DOHH2 (cell line): ENCODE results near the gene SCAPER.
"Not testable (repeated sequence)": the region's sequence is repeated elsewhere in the genome, so short reads cannot be mapped to it uniquely, and the experiment has no call there.

Experiments
- H3F3A ChIP-seq: fragments of 200-600 bp; sonication (generic), shearing (Covaris generic); 2 replicates; pipeline ENCODE4 v1.6.0; 2016; ENCODE audit warnings: antibody characterized with exemption, mild to moderate bottlenecking; ENCODE audit not compliant: control insufficient read depth, insufficient read depth
- H3K27ac ChIP-seq: fragments of 200-600 bp; sonication (generic); 2 replicates; pipeline ENCODE4 v1.5.1; 2014; ENCODE audit warnings: low read depth, mild to moderate bottlenecking, low read length, moderate library complexity
- H3K27me3 ChIP-seq: fragments of 200-600 bp; sonication (generic); 2 replicates; pipeline ENCODE4 v1.6.1; 2014; ENCODE audit warnings: mild to moderate bottlenecking, low read length, mixed read lengths; ENCODE audit not compliant: control insufficient read depth
- H3K36me3 ChIP-seq: fragments of 200-600 bp; sonication (generic); 2 replicates; pipeline ENCODE4 v1.6.1; 2014; ENCODE audit warnings: mild to moderate bottlenecking, low read length, moderate library complexity, mixed read lengths; ENCODE audit not compliant: control insufficient read depth
- H3K4me1 ChIP-seq: fragments of 200-600 bp; sonication (generic); 2 replicates; pipeline ENCODE4 v1.6.1; 2014; ENCODE audit warnings: mild to moderate bottlenecking, low read length, mixed read lengths; ENCODE audit not compliant: control insufficient read depth
- H3K4me2 ChIP-seq: fragments of 200-600 bp; sonication (generic); 2 replicates; pipeline ENCODE4 v1.6.0; 2014; ENCODE audit warnings: mild to moderate bottlenecking, low read length, moderate library complexity
- H3K4me3 ChIP-seq: fragments of 200-600 bp; sonication (generic); 2 replicates; pipeline ENCODE4 v1.5.1; 2014; ENCODE audit warnings: mild to moderate bottlenecking, low read length, mixed read lengths
- H3K79me2 ChIP-seq: fragments of 200-600 bp; sonication (generic); 2 replicates; pipeline ENCODE4 v1.6.1; 2014; ENCODE audit warnings: mild to moderate bottlenecking, low read length, mixed read lengths; ENCODE audit not compliant: control insufficient read depth
- H3K9me2 ChIP-seq: fragments of 200-600 bp; sonication (generic); replicated peaks from 2 replicates; pipeline ENCODE4 v1.6.1; 2014; ENCODE audit warnings: mild to moderate bottlenecking, low read length, mixed read lengths; ENCODE audit not compliant: control insufficient read depth
- H3K9me3 ChIP-seq: fragments of 200-600 bp; sonication (generic); 2 replicates; pipeline ENCODE4 v1.6.1; 2014; ENCODE audit warnings: antibody characterized with exemption, low read length, mixed read lengths; ENCODE audit not compliant: control insufficient read depth, insufficient read depth
- H4K20me1 ChIP-seq: fragments of 200-600 bp; sonication (generic); 2 replicates; pipeline ENCODE4 v1.6.0; 2014; ENCODE audit warnings: low read depth, mild to moderate bottlenecking, antibody characterized with exemption, low read length, moderate library complexity; ENCODE audit not compliant: control insufficient read depth, insufficient read depth
- CTCF ChIP-seq: fragments of 200-600 bp; sonication (generic); IDR thresholded peaks from one replicate; pipeline ENCODE4 v1.5.1; 2014; ENCODE audit warnings: antibody characterized with exemption, mild to moderate bottlenecking, low read depth, low read length; ENCODE audit not compliant: poor library complexity, severe bottlenecking
- EZH2phosphoT487 ChIP-seq: fragments of 200-600 bp; sonication (generic); IDR thresholded peaks from 2 replicates; pipeline ENCODE4 v1.6.1; 2017; ENCODE audit warnings: borderline replicate concordance, mild to moderate bottlenecking, antibody characterized with exemption, low read length, moderate library complexity, mixed read lengths

SCAPER gene

GRCh38 chr15:76711351-76711827 is 193.8 kb downstream of the SCAPER start:
- no peaks in the 10 kb centered on the region for H3K79me2 ChIP-seq
- H3K36me3 ChIP-seq = no peaks in the 10 kb centered on the region
- peak overlapping the region; percentile 63 for H3K27ac ChIP-seq
- H3K27me3 ChIP-seq = no peaks in the 10 kb centered on the region
- H3F3A ChIP-seq = peaks cover 4% of the 10 kb centered on the region
- H3K4me3 ChIP-seq = no peak overlapping the region
- H3K4me2 ChIP-seq = peak overlapping the region; percentile 41
- no peaks in the 10 kb centered on the region for H3K9me2 ChIP-seq
- TF ChIP-seq CTCF (no peak), EZH2phosphoT487 (no peak)
- H4K20me1 ChIP-seq = no peaks in the 10 kb centered on the region
- H3K4me1 ChIP-seq = peaks cover 27% of the 10 kb centered on the region
- no peaks in the 10 kb centered on the region for H3K9me3 ChIP-seq

DNA sequence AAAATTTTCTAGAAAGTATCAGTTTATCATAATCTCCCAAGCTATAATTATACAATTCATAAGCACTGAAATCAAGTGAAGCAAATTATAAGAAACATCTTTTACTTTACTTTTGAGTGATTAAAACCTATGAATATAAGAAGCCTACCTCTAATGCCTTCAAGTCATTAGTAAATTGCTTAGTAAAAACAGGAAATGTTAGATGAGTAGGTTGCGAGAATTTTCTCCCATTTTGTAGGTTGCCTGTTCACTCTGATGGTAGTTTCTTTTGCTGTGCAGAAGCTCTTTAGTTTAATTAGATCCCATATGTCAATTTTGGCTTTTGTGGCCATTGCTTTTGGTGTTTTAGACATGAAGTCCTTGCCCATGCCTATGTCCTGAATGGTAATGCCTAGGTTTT is 201.1 kb downstream of the SCAPER start:
- H3K27ac ChIP-seq, H3F3A ChIP-seq, H3K9me2 ChIP-seq, H3K4me1 ChIP-seq, H3K36me3 ChIP-seq, H3K9me3 ChIP-seq, H3K4me2 ChIP-seq, H3K27me3 ChIP-seq, H4K20me1 ChIP-seq, H3K79me2 ChIP-seq, H3K4me3 ChIP-seq: not testable (repeated sequence)

GRCh38 chr15:76696840-76697239 is 208.3 kb downstream of the SCAPER start:
- H3K9me3 ChIP-seq = no peaks in the 10 kb centered on the region
- H3K79me2 ChIP-seq = no peaks in the 10 kb centered on the region
- no peaks in the 10 kb centered on the region for H3K4me1 ChIP-seq
- no peaks in the 10 kb centered on the region for H3K36me3 ChIP-seq
- no peaks in the 10 kb centered on the region for H3K9me2 ChIP-seq
- H3F3A ChIP-seq = no peaks in the 10 kb centered on the region
- no peaks in the 10 kb centered on the region for H3K27me3 ChIP-seq
- no peak overlapping the region for H3K4me3 ChIP-seq
- no peak for TF ChIP-seq EZH2phosphoT487
- no peak for TF ChIP-seq CTCF
- H3K27ac ChIP-seq = no peak overlapping the region
- H3K4me2 ChIP-seq = no peak overlapping the region
- H4K20me1 ChIP-seq = no peaks in the 10 kb centered on the region

GRCh38 chr15:76692546-76692945 is 212.6 kb downstream of the SCAPER start:
- not testable (repeated sequence) for H3K4me2 ChIP-seq, H3K27me3 ChIP-seq, H3K9me3 ChIP-seq, H3K36me3 ChIP-seq, H3F3A ChIP-seq, H3K4me3 ChIP-seq, H3K4me1 ChIP-seq, H3K9me2 ChIP-seq, H4K20me1 ChIP-seq, H3K79me2 ChIP-seq, H3K27ac ChIP-seq

DNA sequence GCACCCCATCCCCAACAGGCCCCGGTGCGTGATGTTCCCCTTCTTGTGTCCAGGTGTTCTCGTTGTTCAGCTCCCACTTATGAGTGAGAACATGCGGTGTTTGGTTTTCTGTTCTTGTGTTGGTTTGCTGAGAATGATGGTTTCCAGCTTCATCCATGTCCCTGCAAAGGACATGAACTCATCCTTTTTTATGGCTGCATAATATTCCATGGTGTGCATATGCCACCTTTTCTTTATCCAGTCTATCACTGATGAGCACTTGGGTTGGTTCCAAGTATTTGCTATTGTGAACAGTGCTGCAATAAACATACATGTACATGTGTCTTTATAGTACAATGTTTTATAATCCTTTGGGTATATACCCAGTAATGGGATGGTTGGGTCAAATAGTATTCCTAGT is 217.5 kb downstream of the SCAPER start:
- not testable (repeated sequence) for H3K27me3 ChIP-seq, H3K27ac ChIP-seq, H3F3A ChIP-seq, H3K36me3 ChIP-seq, H3K79me2 ChIP-seq, H3K4me1 ChIP-seq, H4K20me1 ChIP-seq, H3K9me2 ChIP-seq, H3K4me2 ChIP-seq, H3K9me3 ChIP-seq, H3K4me3 ChIP-seq
